Natural killer cell (primary cell): ENCODE data around the gene TMEM187. TPM values are rescaled to one million over a fixed set of nuclear protein-coding genes. Genes with fewer than 3 reads are reported as not detected.

Experiments
- ATAC-seq, 3 donors: fragments of 150-1000 bp in 2 of 3; fragments of 200-7000 bp in 1 of 3; cut with Tn5 transposase; 1 replicate in 1 of 3; 2 replicates in 2 of 3; pipeline ENCODE4 v1.10.0; 2021; ENCODE audit warnings: mild to moderate bottlenecking in 2 of 3, moderate library complexity in 2 of 3
- DNase-seq, 2 donors: peaks; one replicate each; pipeline versions ENCODE4 v3.0.0 to v3.0.0-alpha.2; 2013 to 2021; ENCODE audit warnings: mixed read lengths in 1 of 2
- H3K27ac ChIP-seq: one replicate; pipeline ENCODE4 v1.5.1; 2013; ENCODE audit warnings: mild to moderate bottlenecking, low read length
- H3K27me3 ChIP-seq: one replicate; pipeline ENCODE4 v1.6.1; 2013; ENCODE audit warnings: low read length; ENCODE audit not compliant: control insufficient read depth, insufficient read depth
- H3K36me3 ChIP-seq: one replicate; pipeline ENCODE4 v1.6.1; 2013; ENCODE audit warnings: low read length; ENCODE audit not compliant: control insufficient read depth, insufficient read depth
- H3K4me1 ChIP-seq: one replicate; pipeline ENCODE4 v1.6.1; 2013; ENCODE audit warnings: low read length; ENCODE audit not compliant: control insufficient read depth, insufficient read depth
- H3K4me3 ChIP-seq: one replicate; pipeline ENCODE4 v1.5.1; 2013; ENCODE audit warnings: low read length
- H3K9me3 ChIP-seq: one replicate; pipeline ENCODE4 v1.6.1; 2013; ENCODE audit warnings: low read length; ENCODE audit not compliant: control insufficient read depth, insufficient read depth
- H3K27ac Mint-ChIP-seq, 2 donors: one replicate each; pipeline ENCODE4 v1.8.0; 2022; ENCODE audit warnings: mild to moderate bottlenecking in 2 of 2, mixed read lengths in 2 of 2, moderate library complexity in 1 of 2
- H3K27me3 Mint-ChIP-seq, 2 donors: one replicate each; pipeline ENCODE4 v1.8.0; 2022; ENCODE audit warnings: low read depth in 2 of 2, mixed read lengths in 2 of 2
- H3K36me3 Mint-ChIP-seq: one replicate; pipeline ENCODE4 v1.8.0; 2022; ENCODE audit warnings: mixed read lengths
- H3K4me1 Mint-ChIP-seq, 2 donors: one replicate each; pipeline ENCODE4 v1.8.0; 2022; ENCODE audit warnings: mixed read lengths in 2 of 2
- H3K4me3 Mint-ChIP-seq: one replicate; pipeline ENCODE4 v1.8.0; 2022; ENCODE audit warnings: mild to moderate bottlenecking, moderate library complexity, mixed read lengths
- H3K9me3 Mint-ChIP-seq, 2 donors: one replicate each; pipeline ENCODE4 v1.8.0; 2022; ENCODE audit warnings: mixed read lengths in 2 of 2
- WGBS: methylation state at CpG from one replicate; pipeline ENCODE4 v1.1.7; 2013; ENCODE audit warnings: missing lambda C conversion rate; ENCODE audit not compliant: insufficient coverage; 5-methylcytosine and 5-hydroxymethylcytosine counted together
- intact Hi-C: fragments of 100-400 bp; cut with micrococcal nuclease; formaldehyde crosslinking; loops from one replicate; pipeline ENCODE4 v1.14.2; 2022
- total RNA-seq, 4 donors: library from RNA; stranded (reverse); fragments of 120-200 nt in 1 of 4; gene quantifications; one replicate each; pipeline versions ENCODE4 v1.2.3 to v1.2.4, GENCODE V29; 2013 to 2022
- TF ChIP-seq, protein P1 (sequence below): fragments of 200-600 bp; IDR thresholded peaks from one replicate; pipeline ENCODE4 v1.8.0; 2022; ENCODE audit warnings: antibody characterized with exemption

Gene TMEM187
- total RNA-seq, 3 donors from 2014 or later (not counting 1 experiment from before 2014, with no cell fraction given): 1.2 to 4.3 (median 1.4) TPM

DNA sequence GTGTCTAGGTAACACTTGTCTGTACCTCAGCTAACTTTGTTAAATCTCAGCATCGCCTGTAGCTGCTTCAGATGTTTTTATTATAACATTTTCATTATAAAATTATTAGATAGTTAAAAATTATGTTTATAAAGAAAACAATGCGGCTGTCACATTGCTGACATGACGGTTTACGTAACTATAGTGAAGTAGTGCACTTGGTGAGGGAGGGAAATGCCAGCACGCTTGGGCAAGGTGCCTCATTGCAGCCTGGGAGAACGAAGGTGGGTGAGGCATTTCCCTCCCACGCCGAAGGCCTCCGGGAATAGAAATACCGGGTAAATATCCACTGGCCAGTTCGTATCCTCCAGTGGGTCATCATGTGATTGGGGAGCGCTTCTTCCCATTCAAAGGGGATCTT lies 15.9 kb downstream of the TMEM187 start:
- Mint-ChIP-seq H3K4me1 (peaks cover 5% of the 10 kb centered on the region in 2 donors), H3K27me3 (no peaks in the 10 kb centered on the region), H3K36me3 (no peaks in the 10 kb centered on the region), H3K4me3 (no peak overlapping the region), H3K9me3 (peaks cover 0 to 2% of the 10 kb centered on the region in 2 donors), H3K27ac (no peak overlapping the region)
- Histone ChIP-seq H3K27ac (no peak overlapping the region), H3K4me1 (peaks cover 45% of the 10 kb centered on the region), H3K36me3 (no peaks in the 10 kb centered on the region), H3K4me3 (no peak overlapping the region), H3K9me3 (no peaks in the 10 kb centered on the region), H3K27me3 (no peaks in the 10 kb centered on the region)
- intact Hi-C loops: no loop called here
- 95% methylated on average over 11 of the region's 12 CpGs for WGBS
- DNase-seq (no peak), ATAC-seq (no peak)
- TF ChIP-seq, protein P1, sequence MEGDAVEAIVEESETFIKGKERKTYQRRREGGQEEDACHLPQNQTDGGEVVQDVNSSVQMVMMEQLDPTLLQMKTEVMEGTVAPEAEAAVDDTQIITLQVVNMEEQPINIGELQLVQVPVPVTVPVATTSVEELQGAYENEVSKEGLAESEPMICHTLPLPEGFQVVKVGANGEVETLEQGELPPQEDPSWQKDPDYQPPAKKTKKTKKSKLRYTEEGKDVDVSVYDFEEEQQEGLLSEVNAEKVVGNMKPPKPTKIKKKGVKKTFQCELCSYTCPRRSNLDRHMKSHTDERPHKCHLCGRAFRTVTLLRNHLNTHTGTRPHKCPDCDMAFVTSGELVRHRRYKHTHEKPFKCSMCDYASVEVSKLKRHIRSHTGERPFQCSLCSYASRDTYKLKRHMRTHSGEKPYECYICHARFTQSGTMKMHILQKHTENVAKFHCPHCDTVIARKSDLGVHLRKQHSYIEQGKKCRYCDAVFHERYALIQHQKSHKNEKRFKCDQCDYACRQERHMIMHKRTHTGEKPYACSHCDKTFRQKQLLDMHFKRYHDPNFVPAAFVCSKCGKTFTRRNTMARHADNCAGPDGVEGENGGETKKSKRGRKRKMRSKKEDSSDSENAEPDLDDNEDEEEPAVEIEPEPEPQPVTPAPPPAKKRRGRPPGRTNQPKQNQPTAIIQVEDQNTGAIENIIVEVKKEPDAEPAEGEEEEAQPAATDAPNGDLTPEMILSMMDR: no peak

DNA sequence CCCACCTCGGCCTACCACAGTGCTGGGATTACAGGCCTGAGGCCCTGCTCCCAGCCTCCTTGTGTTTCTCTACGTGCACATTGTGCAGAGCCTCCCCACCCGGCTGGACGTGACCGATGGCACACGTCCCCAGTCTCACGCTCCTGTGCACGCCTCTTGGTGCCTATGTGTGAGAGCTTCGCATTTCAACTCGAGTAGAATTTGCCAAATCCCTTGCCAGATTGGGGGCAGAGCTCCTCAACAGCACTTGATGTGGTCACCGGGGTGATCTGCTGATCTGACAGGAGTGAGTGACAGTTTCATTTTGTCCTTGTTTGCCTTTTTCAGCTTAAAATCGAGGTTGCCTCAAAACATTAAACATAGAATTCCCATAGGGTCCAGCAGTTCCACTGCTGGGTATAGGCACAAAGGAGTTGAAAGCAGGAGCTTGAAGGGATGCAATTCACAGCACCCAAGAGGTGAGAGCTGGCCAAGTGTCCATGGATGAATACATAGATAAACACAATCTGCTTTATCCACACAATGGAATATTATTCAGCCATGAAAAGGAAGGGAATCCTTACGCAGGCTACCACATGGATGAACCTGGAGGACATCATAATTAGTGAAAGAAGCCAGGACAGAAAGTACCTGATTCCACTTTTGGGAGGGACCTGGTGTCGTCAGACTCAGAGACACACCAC lies 17.6 kb downstream of the TMEM187 start:
- H3K27me3 Mint-ChIP-seq: no peaks in the 10 kb centered on the region
- no peak overlapping the region for H3K4me3 Mint-ChIP-seq
- Histone ChIP-seq H3K4me3 (no peak overlapping the region), H3K4me1 (peaks cover 29% of the 10 kb centered on the region), H3K9me3 (no peaks in the 10 kb centered on the region), H3K27ac (no peak overlapping the region), H3K36me3 (no peaks in the 10 kb centered on the region), H3K27me3 (no peaks in the 10 kb centered on the region)
- peaks cover 5% of the 10 kb centered on the region in 2 donors for H3K4me1 Mint-ChIP-seq
- 44% methylated on average over 11 of the region's 14 CpGs for WGBS
- intact Hi-C loops: no loop called here
- DNase-seq: peak in 1 of 2 donors; percentile 58
- TF ChIP-seq, protein P1: no peak
- no peak for ATAC-seq
- H3K9me3 Mint-ChIP-seq: peaks cover 0 to 2% of the 10 kb centered on the region in 2 donors
- no peak overlapping the region for H3K27ac Mint-ChIP-seq
- H3K36me3 Mint-ChIP-seq: no peaks in the 10 kb centered on the region

- Mint-ChIP-seq H3K27me3 (no peaks in the 10 kb centered on the region), H3K9me3 (peaks cover 0 to 2% of the 10 kb centered on the region in 2 donors), H3K4me3 (no peak overlapping the region), H3K4me1 (peaks cover 5% of the 10 kb centered on the region in 2 donors), H3K27ac (no peak overlapping the region), H3K36me3 (no peaks in the 10 kb centered on the region)
- H3K4me1 ChIP-seq: peaks cover 20% of the 10 kb centered on the region
- intact Hi-C loops: no loop called here
- ATAC-seq (no peak), DNase-seq (no peak)
- 100% methylated on average over 3 of the region's 3 CpGs for WGBS
- no peaks in the 10 kb centered on the region for H3K9me3 ChIP-seq
- H3K27ac ChIP-seq: no peak overlapping the region
- no peak overlapping the region for H3K4me3 ChIP-seq
- TF ChIP-seq, protein P1: no peak
- H3K27me3 ChIP-seq: no peaks in the 10 kb centered on the region
- no peaks in the 10 kb centered on the region for H3K36me3 ChIP-seq
Measured at GRCh38 chrX:153991013-153991580, 18.5 kb downstream of the TMEM187 start.
